Left cardiac atrium (tissue), 4 donors: ENCODE results near the gene ADARB1. TPM values are rescaled to one million over a fixed set of nuclear protein-coding genes. Genes with fewer than 3 reads are reported as not detected.

Experiments
- ATAC-seq, 2 donors: fragments of 200-7000 bp; cut with Tn5 transposase; one replicate each; pipeline ENCODE4 v1.9.1; 2020; ENCODE audit warnings: mild to moderate bottlenecking in 2 of 2, moderate library complexity in 2 of 2
- DNase-seq: peaks from one replicate; pipeline ENCODE4 v3.0.0-alpha.2; 2020
- intact Hi-C, 2 donors: fragments of 100-400 bp; cut with DNase I; formaldehyde crosslinking; loops; one replicate each; pipeline versions ENCODE4 v1.14.1 to v1.15.1; 2022 to 2023
- total RNA-seq, 2 donors: library from RNA; stranded (reverse); fragmentation: NEBNext Ultra II Directional; extraction: Animal tissue kit (Norgen Biotek cat#: 25700); gene quantifications; one replicate each; pipeline ENCODE4 v1.2.1, GENCODE V29; 2021
- donor health status: DM: no; HTN: yes; CAD: no.
- donor health status: DM: no; HTN: yes; CAD: no; lungs with severe emphysema.
- donor health status: DM: yes; HTN: yes; CAD: no.
- donor health status: Dilated cardiomyopathy.

The ADARB1 gene
- total RNA-seq, 2 donors from 2014 or later, result 20.6 to 21.7 TPM

DNA sequence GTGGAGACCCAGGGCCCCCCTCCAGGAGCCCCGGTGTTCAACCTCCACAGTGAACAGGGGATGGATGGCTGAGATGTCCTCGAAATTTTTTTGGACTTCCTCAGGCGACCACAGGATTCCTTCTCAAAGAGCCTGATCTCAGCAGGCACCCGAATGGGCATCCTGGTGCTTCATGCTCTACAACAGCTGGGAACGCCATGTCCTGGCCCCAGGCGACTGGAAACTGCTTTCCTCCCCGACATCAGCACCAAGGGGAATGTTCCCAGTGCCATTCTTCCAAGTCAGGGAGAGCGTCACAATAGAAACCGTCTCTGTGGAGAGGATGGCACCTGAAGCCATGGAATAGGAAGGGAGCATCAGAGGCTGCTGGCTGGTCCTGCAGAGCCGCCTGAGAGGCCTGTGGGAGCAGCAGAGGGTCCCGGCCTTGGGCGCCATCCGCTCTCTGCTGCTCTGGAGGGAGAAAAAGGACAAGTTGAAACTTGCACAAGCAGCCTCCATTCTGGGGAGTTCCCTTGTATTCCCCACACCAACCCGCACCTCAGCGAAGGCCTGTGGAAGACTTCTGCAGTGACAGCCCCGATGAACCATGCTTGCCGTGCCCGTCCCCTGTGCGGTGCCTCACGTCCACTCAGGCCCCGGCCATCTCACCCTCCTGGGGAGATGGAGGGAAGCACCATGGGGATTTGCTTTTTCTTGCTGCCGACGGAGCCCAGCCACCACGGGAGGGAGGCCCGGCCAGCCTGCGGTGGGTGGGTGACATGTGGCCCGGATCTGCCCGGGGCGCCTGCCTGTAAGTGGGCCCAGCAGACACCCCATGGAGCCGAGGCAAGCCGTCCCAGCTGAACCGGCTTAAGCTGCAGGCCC is 2.3 kb upstream of the ADARB1 start:
- ATAC-seq, result no peak
- intact Hi-C loops, result loop anchor here in 1 of 2 donors (5.0 kb wide), 1 partner anchor 115 kb away; no protein-coding TSS in a partner anchor

GRCh38 chr21:45072738-45073300 is 1.6 kb upstream of the ADARB1 start:
- no peak for ATAC-seq

More for the DNA sequence above, 2.3 kb upstream of the ADARB1 start:
- DNase-seq, result no peak

GRCh38 chr21:45073301-45074047 is 906 bp upstream of the ADARB1 start:
- peak; percentile 28 to 40 for ATAC-seq
- intact Hi-C loops, result loop anchor here in 1 of 2 donors (5.0 kb wide), 1 partner anchor 116 kb away; no protein-coding TSS in a partner anchor
- DNase-seq, result peak; percentile 47

More at GRCh38 chr21:45072738-45073300, 1.6 kb upstream of the ADARB1 start:
- DNase-seq, result no peak
- intact Hi-C loops, result loop anchor here in 1 of 2 donors (5.0 kb wide), 1 partner anchor 116 kb away; no protein-coding TSS in a partner anchor

- peak; percentile 31 to 38 for ATAC-seq
- intact Hi-C loops, result loop anchor here in 1 of 2 donors (5.0 kb wide), 1 partner anchor 118 kb away; no protein-coding TSS in a partner anchor
- no peak for DNase-seq
Measured at GRCh38 chr21:45074818-45075595, 627 bp downstream of the ADARB1 start.

DNA sequence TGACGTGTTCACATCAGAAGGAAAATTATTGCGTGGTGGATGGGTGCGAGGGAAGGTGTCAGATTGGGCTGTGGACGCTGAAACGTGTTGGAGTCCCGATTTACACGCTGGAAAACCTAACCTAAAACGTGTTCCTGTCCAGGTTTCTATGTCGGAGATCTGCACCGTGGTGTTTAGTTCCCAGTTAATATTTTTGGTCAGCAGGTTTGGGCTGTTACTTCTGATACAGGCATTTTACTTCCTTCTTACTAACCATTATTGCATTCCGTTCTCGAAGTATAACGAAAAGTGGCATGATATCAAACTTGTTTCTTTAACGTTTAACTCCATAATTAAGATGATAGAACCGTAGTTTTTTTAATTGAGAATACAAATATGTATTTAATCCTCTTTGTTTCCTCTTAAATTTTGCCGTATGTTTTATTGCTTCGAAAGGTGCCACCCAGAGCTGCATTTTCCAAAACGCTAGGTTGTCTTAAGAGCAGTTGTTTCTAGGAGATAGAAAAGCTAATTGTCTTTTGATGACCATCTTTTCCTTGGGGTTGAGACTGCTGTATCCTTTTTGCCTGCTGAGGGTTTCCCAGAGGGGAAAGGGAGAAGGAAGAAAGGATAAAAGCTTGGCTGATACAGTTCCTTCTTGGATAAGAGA is 1.3 kb downstream of the ADARB1 start:
- intact Hi-C loops, result no loop called here
- no peak for DNase-seq
- no peak for ATAC-seq

DNA sequence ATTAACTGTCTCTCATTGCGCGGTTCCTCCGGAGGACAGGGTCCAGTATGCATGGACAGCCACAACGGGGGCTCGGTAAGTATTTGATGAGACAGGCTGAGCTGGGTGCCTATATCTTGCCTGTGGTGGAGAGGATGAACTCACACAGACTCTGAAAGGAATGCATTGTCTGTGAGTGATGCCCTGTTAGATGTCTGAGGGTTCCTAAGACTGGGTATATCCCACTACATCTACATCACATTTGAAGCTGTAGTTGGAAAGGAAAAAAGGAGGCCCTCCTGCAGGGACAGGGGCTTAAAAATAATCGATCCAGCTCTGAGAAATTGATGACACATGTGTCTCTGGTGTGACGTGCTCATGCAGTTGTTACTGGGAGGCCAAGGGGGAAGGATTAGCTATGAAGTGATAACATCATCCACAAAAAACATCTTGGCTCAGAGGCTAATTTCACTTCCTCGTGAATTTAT is 1.9 kb downstream of the ADARB1 start:
- DNase-seq, result no peak
- ATAC-seq, result no peak
- intact Hi-C loops, result no loop called here

DNA sequence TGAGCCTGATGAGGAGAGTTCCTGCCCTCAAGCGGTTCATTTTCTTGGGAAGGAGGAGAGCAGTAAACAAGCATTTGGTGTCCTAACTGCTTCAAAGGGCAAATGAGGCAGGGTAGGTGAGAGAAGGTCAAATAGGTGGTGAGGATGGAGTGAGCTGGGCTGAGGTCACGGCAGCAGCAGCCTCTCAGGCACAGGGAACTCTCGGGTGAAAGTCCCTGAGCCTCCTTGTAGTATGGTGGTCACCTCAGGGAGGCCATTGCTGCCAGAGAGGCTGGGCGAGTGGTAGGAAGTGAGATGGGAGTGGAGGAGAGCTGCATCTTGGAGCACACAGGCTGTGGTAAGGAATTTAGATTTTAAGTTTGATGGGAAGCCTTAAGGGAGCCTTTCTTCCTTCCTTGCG is 4.0 kb downstream of the ADARB1 start:
- ATAC-seq, result no peak
- no peak for DNase-seq
- intact Hi-C loops, result no loop called here

DNA sequence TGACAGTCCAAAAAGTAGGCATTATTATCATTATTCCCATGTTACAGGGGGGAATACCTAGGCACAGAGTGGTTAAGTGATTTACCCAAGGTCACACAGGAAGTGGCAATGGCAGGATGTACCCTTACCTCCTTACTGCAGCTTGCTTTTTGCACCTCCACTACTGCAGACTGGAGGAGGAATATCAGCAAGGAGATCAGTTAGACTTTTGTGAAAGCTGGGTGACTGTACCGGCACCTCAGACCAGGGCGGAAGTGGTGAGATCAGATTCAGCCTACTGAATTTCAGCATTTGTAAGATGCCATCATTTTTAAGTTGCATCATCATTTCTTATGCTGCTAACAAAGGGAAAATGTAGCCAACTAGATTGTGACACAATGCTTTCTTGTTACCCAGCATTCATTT is 4.5 kb downstream of the ADARB1 start:
- ATAC-seq, result no peak
- DNase-seq, result no peak
- intact Hi-C loops, result no loop called here

DNA sequence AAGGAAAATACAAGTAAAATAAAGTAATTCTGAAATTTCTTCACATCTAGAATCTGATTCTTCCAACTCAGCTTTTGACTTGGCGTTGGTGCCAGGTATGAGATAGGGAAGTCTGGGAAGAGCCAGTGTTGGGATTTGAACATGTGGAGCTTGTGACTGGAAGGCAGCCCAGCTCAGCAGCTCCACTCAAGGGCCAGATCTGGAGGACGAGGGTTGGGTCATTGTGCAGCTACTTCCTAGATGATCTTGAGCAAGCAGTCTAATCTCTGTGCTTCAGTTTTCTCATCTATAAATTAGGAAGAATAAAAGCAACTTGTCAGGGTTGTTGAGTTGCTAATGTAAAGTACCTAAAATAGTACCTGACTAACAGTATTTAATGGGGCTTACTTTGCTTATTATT is 5.0 kb downstream of the ADARB1 start:
- ATAC-seq (no peak), DNase-seq (no peak)
- intact Hi-C loops, result no loop called here

DNA sequence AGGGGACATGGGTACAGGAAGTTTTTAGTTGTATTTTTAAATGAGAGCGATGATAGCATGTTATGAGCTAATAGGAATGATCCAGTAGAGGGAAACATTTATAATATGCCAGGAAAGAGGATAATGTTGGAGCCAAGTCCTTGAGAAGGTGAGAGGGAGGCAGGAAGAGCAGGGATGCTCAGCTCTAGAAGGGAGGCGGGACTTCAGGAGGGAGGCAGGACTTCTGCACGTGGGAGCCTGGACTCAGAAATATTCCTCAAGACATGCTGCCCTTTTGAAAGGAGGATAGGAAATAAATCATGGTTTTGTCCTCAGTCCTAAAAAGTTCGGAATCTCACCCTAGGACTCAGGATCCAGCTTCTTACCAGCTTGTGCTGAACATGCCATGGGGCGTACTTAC is 5.9 kb downstream of the ADARB1 start:
- DNase-seq (no peak), ATAC-seq (no peak)
- intact Hi-C loops, result no loop called here

DNA sequence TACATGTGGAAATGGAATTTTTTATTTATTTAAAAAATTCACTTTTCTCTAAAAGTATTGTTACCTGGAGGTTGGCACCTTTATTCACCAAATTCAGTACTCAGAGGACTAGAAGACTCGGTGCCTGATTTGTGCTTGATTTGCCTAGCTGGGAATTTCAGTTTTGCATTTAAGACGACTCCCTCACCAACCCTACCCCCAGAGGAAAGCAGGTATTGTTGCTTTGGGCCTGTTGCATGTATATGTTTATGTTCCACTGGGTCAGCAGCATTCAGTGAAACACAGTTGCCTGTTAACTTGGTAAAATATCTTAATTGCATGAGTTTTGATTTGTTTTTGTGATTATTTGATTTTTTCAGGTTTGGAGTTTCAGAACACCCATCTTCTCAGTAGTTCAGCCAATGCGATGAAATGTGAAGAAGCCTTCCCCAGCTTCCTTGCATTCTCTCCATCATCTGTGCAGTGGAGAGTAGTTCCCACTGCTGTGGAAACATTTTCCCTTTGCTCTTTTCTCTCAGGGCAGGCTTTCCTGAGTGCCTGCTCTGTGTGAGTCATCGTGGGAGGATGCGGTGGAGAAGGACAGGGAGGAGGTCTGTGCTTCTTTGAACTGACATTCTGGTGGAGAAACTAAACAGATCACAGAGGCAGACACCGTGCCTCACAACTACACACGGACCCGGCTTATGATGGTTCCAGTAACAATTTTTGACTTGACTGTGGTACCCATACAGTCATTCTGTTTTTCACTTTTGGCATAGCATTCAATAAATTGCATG is 6.4 kb downstream of the ADARB1 start:
- peak; percentile 23 to 86 for ATAC-seq
- DNase-seq, result no peak
- intact Hi-C loops, result no loop called here

GRCh38 chr21:45081636-45082035 is 7.3 kb downstream of the ADARB1 start:
- intact Hi-C loops, result no loop called here
- ATAC-seq (no peak), DNase-seq (no peak)

DNA sequence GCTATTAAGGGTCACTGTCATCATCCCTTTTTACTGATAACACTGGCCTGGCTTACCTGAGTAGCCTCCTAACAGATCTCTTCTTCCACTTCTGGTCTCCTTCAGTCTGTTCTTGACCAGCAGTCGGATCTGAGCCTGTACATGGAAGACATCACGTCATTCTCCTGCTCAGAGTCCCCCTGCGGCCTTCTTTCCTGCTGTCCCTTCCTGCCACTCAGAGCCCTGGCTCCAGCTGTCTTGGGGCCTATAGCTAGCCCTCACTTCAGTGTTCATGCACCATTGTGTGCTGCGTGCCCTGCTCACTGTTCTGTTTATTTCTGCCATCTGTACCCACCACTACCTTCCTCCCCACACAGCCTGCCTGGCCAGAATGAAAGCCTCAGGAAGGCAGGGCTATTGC is 8.4 kb downstream of the ADARB1 start:
- DNase-seq, result no peak
- intact Hi-C loops, result no loop called here
- ATAC-seq, result no peak

- DNase-seq (no peak), ATAC-seq (no peak)
- intact Hi-C loops, result no loop called here
Measured at GRCh38 chr21:45084121-45084520, 9.7 kb downstream of the ADARB1 start.

GRCh38 chr21:45084881-45085536 is 10.6 kb downstream of the ADARB1 start:
- intact Hi-C loops, result no loop called here
- ATAC-seq (no peak), DNase-seq (no peak)

DNA sequence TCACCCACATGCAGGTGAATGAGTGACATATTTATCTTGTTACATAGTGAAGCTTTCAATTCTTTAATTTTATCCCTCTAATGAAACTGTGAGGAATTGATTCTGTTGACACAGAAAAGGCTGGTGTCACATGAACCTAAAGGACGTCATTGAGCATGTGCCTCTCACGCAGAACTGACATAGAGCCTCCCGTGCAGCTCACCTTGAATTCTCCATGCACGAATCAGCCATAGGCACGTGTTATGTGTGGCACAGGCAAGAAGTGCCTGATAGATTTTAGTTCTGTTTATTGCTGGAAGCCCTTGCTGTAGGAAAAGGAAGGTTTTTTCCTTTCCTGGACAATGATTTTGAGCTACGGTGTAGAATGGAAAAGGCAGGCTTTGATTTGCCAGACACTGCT is 11.3 kb downstream of the ADARB1 start:
- ATAC-seq (no peak), DNase-seq (no peak)
- intact Hi-C loops, result no loop called here

- DNase-seq, result no peak
- intact Hi-C loops, result no loop called here
- ATAC-seq, result no peak
Measured at GRCh38 chr21:45086337-45086958, 12.1 kb downstream of the ADARB1 start.
